ENCODE measurements around the gene BLVRA. TPM values are rescaled to one million over a fixed set of nuclear protein-coding genes. Genes with fewer than 3 reads are reported as not detected.

BLVRA gene
- total RNA-seq, 1 experiment from 2014 or later: 27.6 TPM

DNA sequence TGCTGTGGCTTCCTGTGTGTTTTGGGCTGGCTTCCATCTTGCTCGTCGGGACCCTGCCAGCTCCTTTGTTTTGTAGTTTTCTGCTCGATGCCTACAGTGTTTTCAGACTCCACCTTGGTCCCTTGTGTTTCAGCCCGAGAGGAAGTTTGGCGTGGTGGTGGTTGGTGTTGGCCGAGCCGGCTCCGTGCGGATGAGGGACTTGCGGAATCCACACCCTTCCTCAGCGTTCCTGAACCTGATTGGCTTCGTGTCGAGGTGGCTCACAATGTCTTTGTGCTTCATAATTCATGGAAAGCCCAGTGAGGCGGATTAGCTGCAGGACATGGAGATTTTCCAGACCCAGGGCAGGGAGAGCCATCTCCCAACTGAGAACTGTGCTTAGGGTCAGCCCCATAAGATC is 29.3 kb downstream of the BLVRA start:
- no peaks in the 10 kb centered on the region for H4K20me1 ChIP-seq (ENCODE audit: low read length)
- H3K4me1 ChIP-seq (ENCODE audit: insufficient read depth, low read length): peaks cover 12% of the 10 kb centered on the region
- no peaks in the 10 kb centered on the region for H3K9me3 ChIP-seq (ENCODE audit: low read length)
- POLR2A ChIA-PET (ENCODE audit: unreplicated experiment): no interaction called here
- no peak for DNase-seq
- no peak overlapping the region for H3K4me2 ChIP-seq (ENCODE audit: low read length)
- ATAC-seq: no peak
- TF ChIP-seq, protein P1, sequence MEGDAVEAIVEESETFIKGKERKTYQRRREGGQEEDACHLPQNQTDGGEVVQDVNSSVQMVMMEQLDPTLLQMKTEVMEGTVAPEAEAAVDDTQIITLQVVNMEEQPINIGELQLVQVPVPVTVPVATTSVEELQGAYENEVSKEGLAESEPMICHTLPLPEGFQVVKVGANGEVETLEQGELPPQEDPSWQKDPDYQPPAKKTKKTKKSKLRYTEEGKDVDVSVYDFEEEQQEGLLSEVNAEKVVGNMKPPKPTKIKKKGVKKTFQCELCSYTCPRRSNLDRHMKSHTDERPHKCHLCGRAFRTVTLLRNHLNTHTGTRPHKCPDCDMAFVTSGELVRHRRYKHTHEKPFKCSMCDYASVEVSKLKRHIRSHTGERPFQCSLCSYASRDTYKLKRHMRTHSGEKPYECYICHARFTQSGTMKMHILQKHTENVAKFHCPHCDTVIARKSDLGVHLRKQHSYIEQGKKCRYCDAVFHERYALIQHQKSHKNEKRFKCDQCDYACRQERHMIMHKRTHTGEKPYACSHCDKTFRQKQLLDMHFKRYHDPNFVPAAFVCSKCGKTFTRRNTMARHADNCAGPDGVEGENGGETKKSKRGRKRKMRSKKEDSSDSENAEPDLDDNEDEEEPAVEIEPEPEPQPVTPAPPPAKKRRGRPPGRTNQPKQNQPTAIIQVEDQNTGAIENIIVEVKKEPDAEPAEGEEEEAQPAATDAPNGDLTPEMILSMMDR (conservative IDR thresholded peaks at IDR 0.05; ENCODE audit: low read depth, low read length): no peak
- no peak for TF ChIP-seq EZH2 (IDR thresholded peaks at IDR 0.05; ENCODE audit: low read length, unreplicated experiment)
- no peak for TF ChIP-seq EZH2phosphoT487 (IDR thresholded peaks at IDR 0.05; ENCODE audit: borderline replicate concordance, low read length)
- H2AFZ ChIP-seq (ENCODE audit: low read length): no peak overlapping the region
- intact Hi-C loops (cut with micrococcal nuclease): no loop called here
- no peak overlapping the region for H3K27ac ChIP-seq (ENCODE audit: low read length)
- no peaks in the 10 kb centered on the region for H3F3A ChIP-seq (ENCODE audit: low read length, unreplicated experiment)
- no peaks in the 10 kb centered on the region for H3K36me3 ChIP-seq (ENCODE audit: low read depth, low read length)
- no peaks in the 10 kb centered on the region for H3K79me2 ChIP-seq (ENCODE audit: low read length)
- CTCF ChIA-PET: no interaction called here
- H3K27me3 ChIP-seq (ENCODE audit: low read length): no peaks in the 10 kb centered on the region
- BruUV-seq (replicated peaks): no TSS peak
- H3K9me2 ChIP-seq (replicated peaks; ENCODE audit: low read length): no peaks in the 10 kb centered on the region
- H3K9ac ChIP-seq (ENCODE audit: low read length): no peak overlapping the region
- no peak overlapping the region for H3K4me3 ChIP-seq (ENCODE audit: low read length)

DNA sequence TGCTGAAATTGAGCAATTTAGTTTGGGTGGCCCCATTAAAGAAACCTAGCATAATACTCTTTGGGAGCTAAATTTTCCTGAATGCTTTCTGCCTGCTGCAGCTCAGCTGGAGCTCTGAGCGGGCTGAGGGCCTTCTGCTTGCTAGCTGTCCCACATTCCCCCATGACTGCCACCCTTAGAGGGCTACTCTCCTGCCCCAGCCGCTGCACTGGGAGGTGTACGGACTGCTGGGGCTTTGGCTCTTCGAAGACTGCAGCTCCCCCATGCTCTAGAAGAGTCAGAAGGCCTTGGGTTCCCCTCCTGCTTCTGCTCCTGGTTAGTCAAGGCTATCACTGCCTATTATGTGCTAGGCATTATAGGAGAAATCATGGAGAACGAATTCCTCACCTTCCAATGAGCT is 31.5 kb downstream of the BLVRA start:
- Histone ChIP-seq H3K27me3 (ENCODE audit: low read length) (no peaks in the 10 kb centered on the region), H3F3A (ENCODE audit: low read length, unreplicated experiment) (no peaks in the 10 kb centered on the region), H3K4me2 (ENCODE audit: low read length) (no peak overlapping the region), H3K9ac (ENCODE audit: low read length) (no peak overlapping the region), H3K9me2 (replicated peaks; ENCODE audit: low read length) (no peaks in the 10 kb centered on the region), H3K9me3 (ENCODE audit: low read length) (no peaks in the 10 kb centered on the region), H3K27ac (ENCODE audit: low read length) (no peak overlapping the region), H4K20me1 (ENCODE audit: low read length) (no peaks in the 10 kb centered on the region), H2AFZ (ENCODE audit: low read length) (no peak overlapping the region), H3K36me3 (ENCODE audit: low read depth, low read length) (no peaks in the 10 kb centered on the region), H3K4me1 (ENCODE audit: insufficient read depth, low read length) (peaks cover 8% of the 10 kb centered on the region), H3K4me3 (ENCODE audit: low read length) (no peak overlapping the region), H3K79me2 (ENCODE audit: low read length) (no peaks in the 10 kb centered on the region)
- no peak for DNase-seq
- no peak for ATAC-seq
- TF ChIP-seq EZH2phosphoT487 (IDR thresholded peaks at IDR 0.05; ENCODE audit: borderline replicate concordance, low read length) (no peak), EZH2 (IDR thresholded peaks at IDR 0.05; ENCODE audit: low read length, unreplicated experiment) (no peak)
- TF ChIP-seq, protein P1 (conservative IDR thresholded peaks at IDR 0.05; ENCODE audit: low read depth, low read length): no peak
- intact Hi-C loops (cut with micrococcal nuclease): no loop called here
- no TSS peak for BruUV-seq (replicated peaks)
- POLR2A ChIA-PET (ENCODE audit: unreplicated experiment): no interaction called here
- CTCF ChIA-PET: no interaction called here

DNA sequence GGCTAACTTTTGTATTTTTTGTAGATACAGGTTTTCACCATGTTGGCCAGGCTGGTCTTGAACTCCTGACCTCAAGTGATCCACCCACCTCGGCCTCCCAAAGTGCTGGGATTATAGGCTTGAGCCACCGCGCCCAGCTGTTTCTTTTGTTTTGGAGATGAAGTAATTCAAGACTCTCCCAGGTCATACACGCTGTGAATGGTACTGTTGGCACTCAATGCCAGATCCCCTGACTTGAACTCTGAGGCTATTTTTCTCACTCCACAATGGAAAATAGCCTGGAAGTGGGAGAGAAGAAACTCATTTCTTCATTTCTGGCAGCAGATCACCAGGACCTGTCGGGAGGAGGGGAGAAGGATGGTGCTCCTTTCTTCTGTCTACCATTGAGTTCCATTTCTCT is 32.4 kb downstream of the BLVRA start:
- TF ChIP-seq EZH2phosphoT487 (IDR thresholded peaks at IDR 0.05; ENCODE audit: borderline replicate concordance, low read length) (no peak), EZH2 (IDR thresholded peaks at IDR 0.05; ENCODE audit: low read length, unreplicated experiment) (no peak)
- TF ChIP-seq, protein P1 (conservative IDR thresholded peaks at IDR 0.05; ENCODE audit: low read depth, low read length): no peak
- H3K9me3 ChIP-seq (ENCODE audit: low read length): no peaks in the 10 kb centered on the region
- POLR2A ChIA-PET (ENCODE audit: unreplicated experiment): no interaction called here
- no peaks in the 10 kb centered on the region for H3K9me2 ChIP-seq (replicated peaks; ENCODE audit: low read length)
- H3K4me1 ChIP-seq (ENCODE audit: insufficient read depth, low read length): no peaks in the 10 kb centered on the region
- no peak overlapping the region for H3K4me3 ChIP-seq (ENCODE audit: low read length)
- ATAC-seq: no peak
- no peak overlapping the region for H3K27ac ChIP-seq (ENCODE audit: low read length)
- no peak for DNase-seq
- no peak overlapping the region for H3K4me2 ChIP-seq (ENCODE audit: low read length)
- intact Hi-C loops (cut with micrococcal nuclease): no loop called here
- CTCF ChIA-PET: no interaction called here
- H3K79me2 ChIP-seq (ENCODE audit: low read length): no peaks in the 10 kb centered on the region
- H3K9ac ChIP-seq (ENCODE audit: low read length): no peak overlapping the region
- H4K20me1 ChIP-seq (ENCODE audit: low read length): no peaks in the 10 kb centered on the region
- no peak overlapping the region for H2AFZ ChIP-seq (ENCODE audit: low read length)
- no peaks in the 10 kb centered on the region for H3F3A ChIP-seq (ENCODE audit: low read length, unreplicated experiment)
- no peaks in the 10 kb centered on the region for H3K27me3 ChIP-seq (ENCODE audit: low read length)
- H3K36me3 ChIP-seq (ENCODE audit: low read depth, low read length): no peaks in the 10 kb centered on the region
- no TSS peak for BruUV-seq (replicated peaks)
